ENCODE results near the gene TACC2.
A peak's percentile ranks its signal among the peaks of the same experiment; 100 is the strongest.
"Not testable (repeated sequence)": the region's sequence is repeated elsewhere in the genome, so short reads cannot be mapped to it uniquely, and the experiment has no call there.

The TACC2 gene

GRCh38 chr10:122062831-122063674 lies 74.1 kb downstream of the TACC2 start:
- peak; percentile 62 for DNase-seq

- DNase-seq, result not testable (repeated sequence)
Measured at GRCh38 chr10:122066337-122066939, 77.5 kb downstream of the TACC2 start.

GRCh38 chr10:122068844-122069243 lies 79.9 kb downstream of the TACC2 start:
- DNase-seq, result no peak

GRCh38 chr10:122072491-122072890 lies 83.5 kb downstream of the TACC2 start:
- DNase-seq, result no peak

GRCh38 chr10:122073508-122073907 lies 84.5 kb downstream of the TACC2 start:
- DNase-seq, result no peak

GRCh38 chr10:122075171-122075570 lies 86.2 kb downstream of the TACC2 start:
- DNase-seq, result no peak

GRCh38 chr10:122075876-122076275 lies 86.9 kb downstream of the TACC2 start:
- DNase-seq, result not testable (repeated sequence)

- no peak for DNase-seq
Measured at GRCh38 chr10:122077311-122077875, 88.4 kb downstream of the TACC2 start.

- no peak for DNase-seq
Measured at GRCh38 chr10:122078326-122078725, 89.4 kb downstream of the TACC2 start.

- no peak for DNase-seq
Measured at GRCh38 chr10:122078965-122079795, 90.2 kb downstream of the TACC2 start.

GRCh38 chr10:122082616-122083477 lies 93.9 kb downstream of the TACC2 start:
- DNase-seq, result no peak

GRCh38 chr10:122083478-122084025 lies 94.6 kb downstream of the TACC2 start:
- DNase-seq, result no peak

- DNase-seq, result no peak
Measured at GRCh38 chr10:122084286-122085041, 95.5 kb downstream of the TACC2 start.

GRCh38 chr10:122085423-122085911 lies 96.5 kb downstream of the TACC2 start:
- DNase-seq, result no peak

- DNase-seq, result no peak
Measured at GRCh38 chr10:122086416-122087240, 97.7 kb downstream of the TACC2 start.

GRCh38 chr10:122087436-122087835 lies 98.5 kb downstream of the TACC2 start:
- DNase-seq, result no peak

GRCh38 chr10:122089311-122090017 lies 100.5 kb downstream of the TACC2 start:
- no peak for DNase-seq

GRCh38 chr10:122091722-122092121 lies 102.8 kb downstream of the TACC2 start:
- no peak for DNase-seq

- DNase-seq, result peak; percentile 93
Measured at GRCh38 chr10:122093076-122093475, 104.1 kb downstream of the TACC2 start.
